Stimulated activated naive CD4-positive, alpha-beta T cell (primary cell): ENCODE measurements around the gene IGF1R.
"Not testable (repeated sequence)": the region's sequence is repeated elsewhere in the genome, so short reads cannot be mapped to it uniquely, and the experiment has no call there.

ENCODE experiments used
- DNase-seq, 6 experiments: peaks; one replicate each; lab custom pipeline; 2025; lab: John Stamatoyannopoulos, UW

Gene IGF1R

DNA sequence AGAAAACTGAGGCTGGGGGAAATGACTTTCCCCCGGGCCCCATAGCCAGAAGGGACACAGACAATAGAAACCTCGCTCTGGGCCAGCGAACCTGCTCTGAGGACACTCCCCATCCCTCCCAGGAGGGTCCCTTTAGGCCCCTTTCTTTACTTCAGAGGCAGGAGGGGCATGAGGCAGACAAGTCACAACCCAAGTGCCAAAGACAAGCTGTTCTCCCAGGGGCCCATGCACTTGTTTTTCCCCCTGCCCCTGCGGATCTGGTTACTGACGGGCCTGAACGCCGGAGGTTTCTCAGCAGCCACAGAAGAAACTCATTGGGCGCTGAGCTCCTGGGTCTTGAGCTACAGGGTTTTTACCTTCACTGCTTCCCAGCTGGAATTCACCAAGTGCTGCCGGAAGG is 349.4 kb downstream of the IGF1R start:
- DNase-seq, result no peak

DNA sequence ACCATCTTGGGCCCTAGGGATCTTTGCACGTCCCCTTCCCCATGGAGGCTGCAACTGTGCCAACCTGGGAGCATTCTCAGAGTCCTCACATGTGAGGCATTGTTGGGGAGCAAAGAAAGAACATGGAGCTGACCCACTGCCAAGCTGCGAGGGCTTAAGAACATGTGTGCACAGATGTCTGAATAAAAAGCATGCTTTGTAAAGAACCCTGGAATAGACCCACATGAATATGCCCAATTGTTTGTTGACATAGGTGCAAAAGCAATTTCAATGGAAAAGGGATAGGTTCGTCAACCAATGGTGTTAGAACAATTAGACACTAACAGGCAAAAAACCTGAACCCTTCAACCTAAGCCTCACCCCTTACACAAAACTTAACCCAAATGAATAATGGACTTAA is 349.9 kb downstream of the IGF1R start:
- no peak for DNase-seq

DNA sequence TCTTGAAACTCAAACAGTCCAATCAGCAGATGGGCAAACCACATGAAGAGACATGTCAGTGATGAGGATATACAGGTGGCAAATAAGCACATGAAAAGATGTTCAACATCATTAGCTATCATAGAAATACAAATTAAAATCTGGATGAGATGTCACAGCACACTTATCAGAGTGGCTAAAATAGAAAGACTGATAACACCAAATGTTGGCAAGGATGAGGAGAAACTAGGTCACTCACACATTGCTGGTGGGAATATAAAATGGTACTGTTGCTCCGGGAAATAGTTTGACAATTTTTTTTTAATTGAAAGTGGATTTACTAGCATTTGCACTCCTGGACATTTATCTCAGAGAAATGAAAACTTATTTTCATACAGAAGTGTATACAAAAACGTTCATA is 350.9 kb downstream of the IGF1R start:
- no peak for DNase-seq

DNA sequence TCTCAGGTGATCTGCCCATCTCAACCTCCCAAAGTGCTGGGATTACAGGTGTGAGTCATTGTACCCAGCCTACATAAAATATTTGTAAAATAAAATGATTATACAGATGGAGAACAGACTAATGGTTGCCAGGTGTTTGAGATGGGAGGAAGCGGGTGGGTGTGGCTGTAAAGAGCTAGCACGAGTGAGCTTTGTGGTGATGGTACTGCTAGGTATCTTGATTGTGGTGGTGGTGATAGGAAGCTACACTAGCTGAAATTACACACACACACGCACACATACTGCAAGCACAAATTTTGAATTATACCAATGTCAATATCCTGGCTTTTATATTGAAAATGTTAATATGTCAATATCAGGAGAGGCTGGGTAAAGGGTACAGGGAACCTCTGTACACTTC is 353.9 kb downstream of the IGF1R start:
- DNase-seq, result peak in 1 of 6 experiments; percentile 4

DNA sequence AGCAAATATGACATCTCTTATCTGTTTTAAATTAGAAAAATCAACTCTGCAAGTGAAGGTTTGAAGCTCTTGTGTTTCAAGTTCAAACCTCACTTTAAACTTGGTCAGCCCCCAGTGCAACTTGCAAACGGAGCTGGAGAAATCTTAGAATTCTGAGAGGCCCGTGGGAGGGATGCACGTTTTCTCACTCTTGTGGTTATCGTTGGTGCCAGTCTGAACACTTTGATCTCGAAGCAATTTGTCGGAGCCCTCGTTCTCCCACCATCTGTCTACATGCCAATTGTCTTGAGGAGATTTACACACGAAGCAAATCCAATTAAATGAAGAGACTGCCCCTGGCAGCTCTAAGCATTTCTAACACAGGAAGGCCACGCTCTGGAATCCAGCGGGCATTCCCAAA is 355.0 kb downstream of the IGF1R start:
- DNase-seq, result not testable (repeated sequence)

DNA sequence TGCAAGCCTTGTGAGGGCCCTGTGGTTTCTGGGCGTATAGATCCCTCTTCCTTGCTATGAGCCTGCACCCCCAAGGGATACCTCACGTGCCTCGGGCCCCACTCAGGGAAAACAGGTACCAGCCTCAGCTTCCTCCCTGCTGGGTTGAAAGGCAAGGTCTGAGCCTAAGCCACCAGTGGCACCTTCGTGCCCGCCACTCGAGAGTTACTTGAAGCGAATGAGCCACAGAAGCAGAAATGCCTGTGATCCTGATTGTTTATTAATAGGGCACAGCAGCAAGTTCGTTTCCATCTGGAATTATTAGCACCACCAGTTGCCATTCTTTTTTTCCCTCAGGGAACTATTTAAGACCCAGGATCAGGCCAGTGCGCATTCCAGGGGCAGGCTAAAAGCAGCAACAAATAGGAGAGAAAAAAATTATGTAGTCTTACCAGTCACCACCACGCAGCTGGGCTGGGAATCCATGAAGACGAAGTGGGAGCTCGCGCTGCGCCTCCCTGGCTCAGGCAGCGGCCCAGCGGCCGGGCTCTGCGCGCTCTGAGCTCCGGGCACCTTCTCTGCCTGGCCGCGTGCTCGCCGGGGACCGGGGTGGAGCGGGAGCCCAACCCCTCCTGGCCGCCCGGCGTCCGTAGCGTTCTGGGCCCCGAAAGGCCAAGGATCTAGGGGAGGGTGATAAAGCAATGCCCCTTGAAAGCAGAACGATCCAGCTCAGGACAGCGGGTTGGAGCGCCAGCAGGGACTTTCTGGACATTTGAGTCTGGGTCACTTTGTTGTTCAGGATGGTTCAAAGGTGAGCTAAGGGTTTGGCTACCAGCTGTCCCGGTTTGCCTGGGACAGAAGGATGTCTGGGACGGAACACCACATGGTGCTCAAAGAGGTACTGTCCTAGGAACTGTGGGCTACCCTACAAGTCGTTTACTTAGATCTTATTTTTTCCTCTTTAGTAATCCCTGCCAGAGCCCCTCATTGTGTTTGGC is 356.9 kb downstream of the IGF1R start:
- DNase-seq, result not testable (repeated sequence)

DNA sequence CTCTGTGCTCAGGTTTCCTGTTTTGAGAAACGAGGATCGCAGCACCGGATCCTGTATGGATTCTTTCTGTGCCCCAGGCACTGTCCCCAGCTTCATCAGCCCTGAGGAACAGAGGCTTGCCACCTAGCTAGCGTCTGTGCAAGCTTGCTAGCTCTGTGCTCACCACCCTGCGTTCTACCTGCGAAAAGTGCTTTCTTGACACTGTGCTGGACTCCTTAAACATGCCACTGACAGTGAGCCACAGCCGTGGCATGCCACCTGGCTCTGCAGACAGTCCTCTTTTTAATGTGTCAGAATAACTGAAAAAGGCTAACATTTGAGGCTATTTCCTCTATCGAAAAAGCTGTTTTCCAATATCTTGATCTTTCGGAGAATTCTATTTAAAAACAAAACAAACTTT is 357.8 kb downstream of the IGF1R start:
- DNase-seq, result no peak

DNA sequence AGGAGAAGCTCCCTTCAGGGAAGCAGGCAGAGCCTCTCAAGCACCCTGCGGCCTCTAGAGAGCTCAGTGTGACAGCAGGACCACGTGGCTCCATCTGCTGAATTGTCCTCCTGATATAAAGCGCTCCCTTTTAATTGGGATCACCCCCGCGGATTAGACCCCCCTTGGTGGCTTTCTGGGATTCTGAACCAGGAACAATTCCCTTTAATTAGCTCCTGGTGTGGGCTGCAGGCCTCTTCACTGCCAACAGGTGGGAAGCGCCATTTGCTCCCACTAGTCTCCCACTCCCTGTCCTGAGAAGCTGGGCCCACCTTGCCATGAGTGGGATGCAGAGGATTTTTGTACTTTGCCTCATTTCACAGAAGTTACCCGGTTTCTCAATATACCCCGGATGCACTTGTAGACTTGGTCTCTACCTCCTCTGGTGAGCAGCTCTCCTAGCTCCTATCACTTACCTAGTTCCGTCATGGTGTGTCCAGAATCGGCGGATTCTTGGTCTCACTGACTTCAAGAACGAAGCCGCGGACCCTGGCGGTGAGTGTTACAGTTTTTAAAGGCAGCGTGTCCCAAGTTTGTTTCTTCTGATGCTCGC is 358.7 kb downstream of the IGF1R start:
- no peak for DNase-seq

DNA sequence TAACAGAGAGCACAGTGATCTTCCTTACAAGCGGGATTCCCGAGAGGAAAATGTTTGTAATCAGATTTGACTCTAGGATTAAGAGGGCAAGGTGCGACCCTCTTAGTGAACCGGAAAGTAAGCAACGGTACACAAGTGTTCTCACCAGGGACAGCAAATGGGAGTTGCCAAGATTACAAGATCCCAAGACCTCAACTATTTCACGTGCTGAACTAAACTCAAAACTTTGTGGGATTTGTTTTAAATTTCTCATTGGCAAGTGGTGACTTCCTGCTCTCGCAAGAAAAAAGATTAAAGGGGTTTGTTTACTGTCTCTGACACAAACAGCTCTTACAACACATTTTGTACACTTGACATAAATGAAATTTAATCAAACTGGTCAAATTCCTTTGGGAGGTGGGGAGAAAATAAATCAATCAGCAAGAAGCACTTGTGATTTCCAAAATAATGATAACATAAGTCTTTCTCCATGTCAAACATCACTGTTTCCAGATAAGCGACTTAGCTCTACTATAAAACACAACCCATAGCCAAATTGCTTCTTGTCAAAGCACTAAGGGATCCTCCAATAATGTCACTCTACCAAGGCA is 361.5 kb downstream of the IGF1R start:
- DNase-seq, result no peak

DNA sequence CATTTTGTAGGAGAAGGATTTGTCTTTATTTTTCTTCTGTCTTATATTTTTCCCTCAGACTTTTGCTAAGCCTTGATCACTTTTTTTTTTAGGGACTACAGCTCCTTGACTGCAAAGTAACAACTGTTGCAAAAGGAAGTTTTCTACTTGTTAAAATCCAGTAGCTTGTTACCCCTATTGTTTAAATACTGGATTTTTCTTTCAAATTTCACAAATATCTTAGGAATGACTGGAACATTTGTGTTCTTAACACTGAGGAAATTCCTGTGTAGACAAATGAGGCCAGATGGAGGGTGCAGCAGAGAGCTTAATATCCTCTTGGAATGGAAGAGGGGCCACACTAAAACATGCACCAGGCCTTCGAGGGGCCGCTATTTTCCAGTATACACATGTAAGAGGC is 362.4 kb downstream of the IGF1R start:
- DNase-seq, result no peak
